Mesenchymal stem cell (in vitro differentiated cells and primary cell): ENCODE data around the gene ASCL5.
A peak's percentile ranks its signal among the peaks of the same experiment; 100 is the strongest.

Source experiments
- DNase-seq: peaks from one replicate; pipeline ENCODE4 v3.0.0-alpha.2; 2013
- H2AFZ ChIP-seq: one replicate; pipeline ENCODE4 v1.6.1; 2013; ENCODE audit warnings: low read depth, mild to moderate bottlenecking, control low read depth, inconsistent platforms, low read length, moderate library complexity
- H2AK5ac ChIP-seq: 2 replicates; pipeline ENCODE4 v1.6.1; 2013; ENCODE audit warnings: low read length, moderate library complexity, mild to moderate bottlenecking, inconsistent platforms; ENCODE audit not compliant: severe bottlenecking
- H2BK120ac ChIP-seq: one replicate; pipeline ENCODE4 v1.6.1; 2013; ENCODE audit warnings: low read depth, mild to moderate bottlenecking, inconsistent platforms, low read length, moderate library complexity
- H2BK12ac ChIP-seq, 2 experiments: one replicate each; pipeline ENCODE4 v1.6.1; 2013; ENCODE audit warnings: inconsistent platforms in 2 of 2, low read length in 2 of 2, mild to moderate bottlenecking in 2 of 2, moderate library complexity in 2 of 2, control low read depth in 1 of 2
- H2BK15ac ChIP-seq: one replicate; pipeline ENCODE4 v1.6.1; 2013; ENCODE audit warnings: mild to moderate bottlenecking, low read depth, inconsistent platforms; ENCODE audit not compliant: poor library complexity, severe bottlenecking
- H2BK5ac ChIP-seq: 2 replicates; pipeline ENCODE4 v1.6.1; 2013; ENCODE audit warnings: low read depth, mild to moderate bottlenecking, low read length, control low read depth, inconsistent platforms; ENCODE audit not compliant: poor library complexity, severe bottlenecking
- H3K14ac ChIP-seq, 2 experiments: one replicate each; pipeline ENCODE4 v1.6.1; 2013; ENCODE audit warnings: inconsistent platforms in 2 of 2, low read length in 2 of 2, control low read depth in 1 of 2, mild to moderate bottlenecking in 1 of 2, moderate library complexity in 1 of 2
- H3K18ac ChIP-seq, 2 experiments: one replicate each; pipeline ENCODE4 v1.6.1; 2013; ENCODE audit warnings: inconsistent platforms in 2 of 2, low read length in 2 of 2, control low read depth in 1 of 2, low read depth in 1 of 2, mild to moderate bottlenecking in 1 of 2
- H3K23ac ChIP-seq, 2 experiments: one replicate each; pipeline ENCODE4 v1.6.1; 2013; ENCODE audit warnings: inconsistent platforms in 2 of 2, low read length in 2 of 2, mild to moderate bottlenecking in 2 of 2, moderate library complexity in 2 of 2, control low read depth in 1 of 2
- H3K27ac ChIP-seq: 2 replicates; pipeline ENCODE4 v1.5.1; 2013; ENCODE audit warnings: mild to moderate bottlenecking, moderate library complexity, low read length, control low read depth, inconsistent platforms; ENCODE audit not compliant: poor library complexity, severe bottlenecking
- H3K27me3 ChIP-seq, 2 experiments: 2 replicates each; pipeline versions ENCODE4 v1.6.1 to v1.7.0; 2013; ENCODE audit warnings: low read length in 2 of 2, mild to moderate bottlenecking in 2 of 2, moderate library complexity in 2 of 2, control low read depth in 1 of 2, inconsistent platforms in 1 of 2; ENCODE audit not compliant: control insufficient read depth in 1 of 2, insufficient read depth in 1 of 2
- H3K36me3 ChIP-seq, 2 experiments: 2 replicates each; pipeline versions ENCODE4 v1.6.1 to v1.7.0; 2013; ENCODE audit warnings: low read length in 2 of 2, control low read depth in 1 of 2, inconsistent platforms in 1 of 2, low read depth in 1 of 2, mild to moderate bottlenecking in 1 of 2; ENCODE audit not compliant: insufficient read depth in 2 of 2, control insufficient read depth in 1 of 2
- H3K4ac ChIP-seq, 2 experiments: one replicate each; pipeline ENCODE4 v1.6.1; 2013; ENCODE audit warnings: inconsistent platforms in 2 of 2, low read length in 2 of 2, mild to moderate bottlenecking in 2 of 2, moderate library complexity in 2 of 2, control low read depth in 1 of 2, low read depth in 1 of 2
- H3K4me1 ChIP-seq: 2 replicates; pipeline ENCODE4 v1.6.1; 2013; ENCODE audit warnings: low read depth, low read length, control low read depth; ENCODE audit not compliant: control insufficient read depth, insufficient read depth
- H3K4me2 ChIP-seq: 2 replicates; pipeline ENCODE4 v1.6.1; 2013; ENCODE audit warnings: low read length, mild to moderate bottlenecking, inconsistent platforms; ENCODE audit not compliant: poor library complexity, severe bottlenecking
- H3K4me3 ChIP-seq, 2 experiments: 2 replicates each; pipeline versions ENCODE4 v1.5.1 to v1.7.0; 2013; ENCODE audit warnings: low read length in 2 of 2, mild to moderate bottlenecking in 2 of 2, control low read depth in 1 of 2, low read depth in 1 of 2; ENCODE audit not compliant: insufficient read depth in 1 of 2
- H3K79me1 ChIP-seq: replicated peaks from 2 replicates; pipeline ENCODE4 v1.6.1; 2013; ENCODE audit warnings: mild to moderate bottlenecking, control low read depth, low read length, inconsistent platforms; ENCODE audit not compliant: poor library complexity, severe bottlenecking
- H3K9ac ChIP-seq: 2 replicates; pipeline ENCODE4 v1.7.0; 2013; ENCODE audit warnings: mild to moderate bottlenecking, low read length, moderate library complexity
- H3K9me3 ChIP-seq: 2 replicates; pipeline ENCODE4 v1.7.0; 2013; ENCODE audit warnings: mild to moderate bottlenecking, low read length; ENCODE audit not compliant: control insufficient read depth
- H4K8ac ChIP-seq: one replicate; pipeline ENCODE4 v1.6.1; 2013; ENCODE audit warnings: inconsistent platforms, mild to moderate bottlenecking, low read length, moderate library complexity
- H4K91ac ChIP-seq: one replicate; pipeline ENCODE4 v1.6.1; 2013; ENCODE audit warnings: mild to moderate bottlenecking, low read length, inconsistent platforms
- WGBS: methylation state at CpG from one replicate; pipeline ENCODE4 v1.1.7; 2013; ENCODE audit warnings: mixed read lengths; 5-methylcytosine and 5-hydroxymethylcytosine counted together

ASCL5 gene

DNA sequence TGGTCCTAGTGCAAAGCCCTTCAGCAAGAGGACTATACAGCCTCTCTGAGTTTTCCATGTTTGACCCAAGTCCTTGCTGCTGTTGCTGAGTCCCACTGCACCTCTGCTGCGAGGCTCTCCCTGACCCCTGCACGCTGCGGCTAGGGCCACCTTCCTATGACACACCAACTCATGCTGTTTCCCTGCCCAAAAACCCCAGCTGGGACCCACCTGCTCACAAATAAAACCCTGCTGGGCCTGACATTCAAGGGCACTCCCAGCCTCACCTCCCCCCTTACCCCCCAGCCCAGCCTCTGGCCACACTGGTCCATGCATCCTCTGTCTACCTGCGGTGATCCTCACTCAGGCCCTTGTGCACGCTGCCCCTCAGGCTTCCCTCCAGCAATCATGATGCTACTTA, 12.3 kb upstream of the ASCL5 start:
- Histone ChIP-seq H3K14ac (no peak overlapping the region), H3K18ac (no peak overlapping the region), H2AK5ac (no peak overlapping the region), H3K36me3 (peaks cover 74 to 86% of the 10 kb centered on the region in 2 experiments), H3K9ac (no peak overlapping the region), H3K27me3 (no peaks in the 10 kb centered on the region), H4K8ac (no peak overlapping the region), H2AFZ (no peak overlapping the region), H2BK15ac (no peak overlapping the region), H2BK120ac (no peak overlapping the region), H3K23ac (no peak overlapping the region), H3K9me3 (no peaks in the 10 kb centered on the region), H3K4me3 (no peak overlapping the region), H3K4me1 (peaks cover 14% of the 10 kb centered on the region), H4K91ac (no peak overlapping the region), H3K4me2 (no peak overlapping the region), H3K27ac (no peak overlapping the region), H2BK12ac (no peak overlapping the region), H3K79me1 (peaks cover 10% of the 10 kb centered on the region), H2BK5ac (no peak overlapping the region), H3K4ac (no peak overlapping the region)
- DNase-seq, result no peak
- whole genome bisulfite sequencing, result 97% methylated on average over 5 of the region's 5 CpGs

GRCh38 chr1:201138311-201138840, 11.4 kb upstream of the ASCL5 start:
- Histone ChIP-seq H3K36me3 (peaks cover 69 to 84% of the 10 kb centered on the region in 2 experiments), H3K9ac (peak overlapping the region; percentile 22), H2BK5ac (no peak overlapping the region), H3K4me3 (no peak overlapping the region), H2BK12ac (no peak overlapping the region), H3K27ac (no peak overlapping the region), H3K4me1 (peaks cover 14% of the 10 kb centered on the region), H4K8ac (no peak overlapping the region), H2AFZ (no peak overlapping the region), H2AK5ac (no peak overlapping the region), H3K23ac (no peak overlapping the region), H3K14ac (no peak overlapping the region), H3K4me2 (no peak overlapping the region), H3K9me3 (no peaks in the 10 kb centered on the region), H3K18ac (no peak overlapping the region), H4K91ac (no peak overlapping the region), H2BK15ac (no peak overlapping the region), H3K79me1 (peaks cover 10% of the 10 kb centered on the region), H2BK120ac (no peak overlapping the region), H3K4ac (no peak overlapping the region), H3K27me3 (no peaks in the 10 kb centered on the region)
- WGBS, result 97% methylated on average over 6 of the region's 6 CpGs
- DNase-seq, result no peak

DNA sequence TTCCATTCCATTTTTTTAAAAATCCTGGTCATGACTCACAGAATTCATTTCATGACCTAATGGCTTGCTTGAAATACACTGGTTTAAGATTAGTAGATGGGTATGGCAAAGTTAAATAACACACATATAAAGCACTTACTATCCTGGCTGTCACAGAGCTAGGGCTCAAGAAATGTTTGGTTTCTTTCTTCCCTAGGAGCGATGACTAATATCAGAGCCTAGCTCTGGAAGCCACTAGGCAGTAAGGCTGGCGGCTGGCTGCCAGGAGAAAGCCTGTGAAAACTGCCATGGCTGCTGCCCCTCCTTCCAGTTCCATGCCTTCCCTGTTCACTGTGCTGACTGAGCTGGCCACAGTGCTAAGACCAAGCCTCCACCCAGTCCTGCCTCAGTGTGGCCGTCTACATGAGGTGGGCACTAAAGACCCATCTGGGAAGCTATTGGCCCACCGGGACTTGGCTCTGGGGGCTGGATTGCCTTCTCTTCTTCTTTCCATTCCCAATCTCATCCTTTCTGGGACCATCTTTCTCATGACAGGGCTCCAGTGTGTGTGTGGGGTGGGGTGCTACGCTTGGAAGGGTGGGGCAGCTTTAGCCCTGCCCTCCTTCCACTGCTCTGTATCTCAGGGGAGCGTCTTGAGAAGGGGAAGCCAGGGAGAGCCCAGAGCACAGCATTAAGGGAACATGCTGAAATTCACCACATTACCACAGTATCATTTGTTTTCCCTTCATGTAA, 10.8 kb upstream of the ASCL5 start:
- Histone ChIP-seq H3K18ac (no peak overlapping the region), H3K9ac (peak overlapping the region; percentile 47), H3K4me3 (no peak overlapping the region), H3K27ac (peak overlapping the region; percentile 58), H3K36me3 (peaks cover 64 to 78% of the 10 kb centered on the region in 2 experiments), H3K4ac (no peak overlapping the region), H2AK5ac (no peak overlapping the region), H4K8ac (no peak overlapping the region), H2BK12ac (no peak overlapping the region), H3K27me3 (no peaks in the 10 kb centered on the region), H3K79me1 (peaks cover 10% of the 10 kb centered on the region), H2BK15ac (no peak overlapping the region), H3K9me3 (no peaks in the 10 kb centered on the region), H3K14ac (peak overlapping the region in 1 of 2 experiments; percentile 53), H2BK5ac (no peak overlapping the region), H3K4me1 (peaks cover 14% of the 10 kb centered on the region), H2BK120ac (no peak overlapping the region), H3K4me2 (no peak overlapping the region), H3K23ac (no peak overlapping the region), H2AFZ (no peak overlapping the region), H4K91ac (no peak overlapping the region)
- peak; percentile 90 for DNase-seq
- WGBS, result 80% methylated on average over 6 of the region's 6 CpGs

DNA sequence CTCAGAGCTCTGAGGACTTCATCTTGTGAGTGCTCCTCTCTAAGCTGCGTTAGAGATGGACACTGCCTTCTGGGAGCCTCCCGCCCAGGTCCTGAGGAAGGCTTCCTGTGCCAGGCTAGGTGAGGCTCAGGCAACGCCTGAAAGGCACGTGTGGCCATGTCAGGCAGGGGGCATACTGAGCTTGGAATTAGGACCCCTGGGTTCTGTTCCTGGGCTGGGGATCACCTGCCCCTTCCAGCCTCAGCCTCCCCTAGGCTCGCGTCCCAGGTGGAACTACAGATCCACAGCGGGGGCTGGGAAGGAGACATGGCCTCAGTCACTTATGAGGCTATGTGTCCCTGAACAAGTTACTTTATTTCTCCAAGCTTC, 10.0 kb upstream of the ASCL5 start:
- no peaks in the 10 kb centered on the region for H3K9me3 ChIP-seq
- no peak overlapping the region for H2BK120ac ChIP-seq
- no peak overlapping the region for H3K4ac ChIP-seq
- 91% methylated on average over 6 of the region's 7 CpGs for WGBS
- no peak overlapping the region for H4K91ac ChIP-seq
- H3K23ac ChIP-seq, result no peak overlapping the region
- H2AK5ac ChIP-seq, result no peak overlapping the region
- H3K27me3 ChIP-seq, result no peaks in the 10 kb centered on the region
- peaks cover 60 to 72% of the 10 kb centered on the region in 2 experiments for H3K36me3 ChIP-seq
- H2AFZ ChIP-seq, result no peak overlapping the region
- H3K27ac ChIP-seq, result peak overlapping the region; percentile 6
- H2BK15ac ChIP-seq, result no peak overlapping the region
- no peak overlapping the region for H2BK12ac ChIP-seq
- no peak for DNase-seq
- H3K4me2 ChIP-seq, result no peak overlapping the region
- H3K4me1 ChIP-seq, result peaks cover 14% of the 10 kb centered on the region
- no peak overlapping the region for H2BK5ac ChIP-seq
- no peak overlapping the region for H3K4me3 ChIP-seq
- peaks cover 10% of the 10 kb centered on the region for H3K79me1 ChIP-seq
- peak overlapping the region in 1 of 2 experiments; percentile 13 for H3K18ac ChIP-seq
- no peak overlapping the region for H4K8ac ChIP-seq
- H3K9ac ChIP-seq, result peak overlapping the region; percentile 47
- H3K14ac ChIP-seq, result peak overlapping the region in 1 of 2 experiments; percentile 6
